Progenitor cell of endocrine pancreas (in vitro differentiated cells): ENCODE measurements around the gene MTG1. TPM values are rescaled to one million over a fixed set of nuclear protein-coding genes. Genes with fewer than 3 reads are reported as not detected.
"Not testable (repeated sequence)": the region's sequence is repeated elsewhere in the genome, so short reads cannot be mapped to it uniquely, and the experiment has no call there.

ENCODE experiments used
- DNase-seq: peaks from one replicate; pipeline ENCODE4 v3.0.0; 2021; ENCODE audit warnings: low spot score; ENCODE audit not compliant: unreplicated experiment
- H3K27ac Mint-ChIP-seq: 2 replicates; pipeline ENCODE4 v1.8.0; 2021; ENCODE audit warnings: mild to moderate bottlenecking, moderate library complexity, mixed read lengths
- H3K27me3 Mint-ChIP-seq: 2 replicates; pipeline ENCODE4 v1.8.0; 2021; ENCODE audit warnings: mixed read lengths
- H3K36me3 Mint-ChIP-seq: 2 replicates; pipeline ENCODE4 v1.8.0; 2022; ENCODE audit warnings: mixed read lengths; ENCODE audit not compliant: insufficient read depth
- H3K4me1 Mint-ChIP-seq: 2 replicates; pipeline ENCODE4 v1.8.0; 2021; ENCODE audit warnings: low read depth, mixed read lengths
- H3K4me3 Mint-ChIP-seq: 2 replicates; pipeline ENCODE4 v1.8.0; 2021; ENCODE audit warnings: low read depth, mild to moderate bottlenecking, moderate library complexity, mixed read lengths
- H3K9me3 Mint-ChIP-seq: 2 replicates; pipeline ENCODE4 v1.8.0; 2021; ENCODE audit warnings: low read depth, mixed read lengths
- CTCF ChIP-seq: fragments of 200-600 bp; sonication (generic); IDR thresholded peaks from one replicate; pipeline ENCODE4 v1.5.0; 2021; ENCODE audit warnings: antibody characterized with exemption, mild to moderate bottlenecking; ENCODE audit not compliant: unreplicated experiment
- total RNA-seq: library from RNA; stranded (reverse); gene quantifications from 2 replicates; pipeline ENCODE4 v1.2.1, GENCODE V29; 2021

Gene MTG1
- total RNA-seq, 1 donor from 2014 or later, result 137 TPM

GRCh38 chr10:133373174-133374090, 20.5 kb upstream of the MTG1 start, which contains the start of gene ECHS1:
ECHS1 (minus strand) TSS chr10:133373354; CDS start chr10:133373333, 21 bp downstream.
- peaks cover 2% of the 10 kb centered on the region for H3K36me3 Mint-ChIP-seq
- H3K4me3 Mint-ChIP-seq, result peak within 1 kb of the TSS; percentile 90
- peaks cover 33% of the 10 kb centered on the region for H3K27me3 Mint-ChIP-seq
- H3K9me3 Mint-ChIP-seq, result no peaks in the 10 kb centered on the region
- peak within 1 kb of the TSS; percentile 95 for H3K27ac Mint-ChIP-seq
- DNase-seq, result peak; percentile 98
- peaks cover 7% of the 10 kb centered on the region for H3K4me1 Mint-ChIP-seq
- TF ChIP-seq CTCF, result no peak

- peaks cover 33% of the 10 kb centered on the region for H3K27me3 Mint-ChIP-seq
- no peak overlapping the region for H3K27ac Mint-ChIP-seq
- no peaks in the 10 kb centered on the region for H3K36me3 Mint-ChIP-seq
- H3K4me1 Mint-ChIP-seq, result peaks cover 7% of the 10 kb centered on the region
- no peak for TF ChIP-seq CTCF
- no peak for DNase-seq
- H3K4me3 Mint-ChIP-seq, result peak overlapping the region; percentile 65
- H3K9me3 Mint-ChIP-seq, result no peaks in the 10 kb centered on the region
These were observed 18.4 kb upstream of the MTG1 start for GRCh38 chr10:133375357-133376115.

- H3K9me3 Mint-ChIP-seq, H3K27ac Mint-ChIP-seq, DNase-seq, H3K4me1 Mint-ChIP-seq, H3K36me3 Mint-ChIP-seq: not testable (repeated sequence)
- Mint-ChIP-seq H3K4me3 (peak overlapping the region; percentile 49), H3K27me3 (peaks cover 33% of the 10 kb centered on the region)
These were observed 17.8 kb upstream of the MTG1 start for GRCh38 chr10:133376183-133376582.

GRCh38 chr10:133377025-133377817, 16.7 kb upstream of the MTG1 start:
- H3K36me3 Mint-ChIP-seq, result no peaks in the 10 kb centered on the region
- peaks cover 33% of the 10 kb centered on the region for H3K27me3 Mint-ChIP-seq
- peak overlapping the region; percentile 39 for H3K4me3 Mint-ChIP-seq
- no peak for DNase-seq
- H3K9me3 Mint-ChIP-seq, result no peaks in the 10 kb centered on the region
- no peak overlapping the region for H3K27ac Mint-ChIP-seq
- no peak for TF ChIP-seq CTCF
- peaks cover 5% of the 10 kb centered on the region for H3K4me1 Mint-ChIP-seq

GRCh38 chr10:133377818-133378250, 16.1 kb upstream of the MTG1 start:
- no peak overlapping the region for H3K27ac Mint-ChIP-seq

More at GRCh38 chr10:133377818-133378250, 16.1 kb upstream of the MTG1 start:
- no peaks in the 10 kb centered on the region for H3K36me3 Mint-ChIP-seq
- peaks cover 33% of the 10 kb centered on the region for H3K27me3 Mint-ChIP-seq
- no peak for TF ChIP-seq CTCF
- no peak for DNase-seq
- H3K4me1 Mint-ChIP-seq, result peaks cover 5% of the 10 kb centered on the region
- H3K4me3 Mint-ChIP-seq, result peak overlapping the region; percentile 71
- H3K9me3 Mint-ChIP-seq, result no peaks in the 10 kb centered on the region
